IMR-90 (cell line): ENCODE data around the gene SCAF4. TPM values are rescaled to one million over a fixed set of nuclear protein-coding genes. Genes with fewer than 3 reads are reported as not detected.

Experiments used
- ATAC-seq: fragments of 200-7000 bp; cut with Tn5 transposase; 2 replicates; pipeline ENCODE4 v1.9.1; 2020; ENCODE audit warnings: low read depth, mild to moderate bottlenecking, moderate library complexity
- BruUV-seq: library from RNA; stranded (reverse); fragments of 400-500 nt; replicated peaks from 2 replicates; lab custom pipeline; 2021; lab: Mats Ljungman, UMichigan
- CTCF ChIA-PET: fragments of 300-600 bp; formaldehyde crosslinking; extraction: SDS; loops from one replicate; lab custom pipeline; 2021; ENCODE audit warnings: antibody characterized with exemption; lab: Yijun Ruan, JAX
- POLR2A ChIA-PET: fragments of 300-600 bp; sonication (Branson Sonifier 250); formaldehyde crosslinking; loops from one replicate; lab custom pipeline; 2022; ENCODE audit warnings: antibody characterized with exemption; ENCODE audit not compliant: unreplicated experiment; lab: Charles Lee
- DNase-seq: peaks from one replicate; pipeline ENCODE4 v3.0.0; 2013
- H2AFZ ChIP-seq: replicated peaks from 2 replicates; pipeline ENCODE3; 2013; ENCODE audit warnings: low read length, mild to moderate bottlenecking; ENCODE audit not compliant: poor library complexity
- H2AK5ac ChIP-seq: 2 replicates; pipeline ENCODE4 v1.6.1; 2013; ENCODE audit warnings: low read depth, low read length, inconsistent platforms
- H2AK9ac ChIP-seq: replicated peaks from 2 replicates; pipeline ENCODE3; 2013; ENCODE audit warnings: mild to moderate bottlenecking, low read depth, low read length, moderate library complexity; ENCODE audit not compliant: poor library complexity
- H2BK120ac ChIP-seq: 2 replicates; pipeline ENCODE4 v1.6.1; 2013; ENCODE audit warnings: low read depth, low read length, inconsistent platforms
- H2BK15ac ChIP-seq: 3 replicates; pipeline ENCODE4 v1.6.1; 2013; ENCODE audit warnings: low read depth, low read length, inconsistent platforms
- H2BK20ac ChIP-seq: 2 replicates; pipeline ENCODE4 v1.6.1; 2013; ENCODE audit warnings: low read depth, mild to moderate bottlenecking, inconsistent platforms, low read length, moderate library complexity
- H2BK5ac ChIP-seq: 2 replicates; pipeline ENCODE4 v1.6.1; 2013; ENCODE audit warnings: mild to moderate bottlenecking, low read depth, low read length, inconsistent platforms; ENCODE audit not compliant: poor library complexity, severe bottlenecking
- H3K14ac ChIP-seq: replicated peaks from 2 replicates; pipeline ENCODE4 v1.6.1; 2013; ENCODE audit warnings: low read depth, low read length, inconsistent platforms
- H3K18ac ChIP-seq: 2 replicates; pipeline ENCODE4 v1.6.1; 2013; ENCODE audit warnings: low read depth, low read length, control low read depth
- H3K23ac ChIP-seq: 2 replicates; pipeline ENCODE4 v1.6.1; 2013; ENCODE audit warnings: low read depth, low read length, inconsistent platforms
- H3K27ac ChIP-seq: 2 replicates; pipeline ENCODE4 v1.5.1; 2013; ENCODE audit warnings: mild to moderate bottlenecking, control low read depth, low read length; ENCODE audit not compliant: insufficient read depth
- H3K27me3 ChIP-seq: 2 replicates; pipeline ENCODE4 v1.6.1; 2013; ENCODE audit warnings: low read length; ENCODE audit not compliant: control insufficient read depth, insufficient read depth
- H3K36me3 ChIP-seq: 2 replicates; pipeline ENCODE4 v1.6.1; 2013; ENCODE audit warnings: low read length, mixed read lengths; ENCODE audit not compliant: control insufficient read depth, insufficient read depth
- H3K4ac ChIP-seq: 2 replicates; pipeline ENCODE4 v1.6.1; 2013; ENCODE audit warnings: low read depth, low read length, inconsistent platforms
- H3K4me1 ChIP-seq: 2 replicates; pipeline ENCODE4 v1.6.1; 2013; ENCODE audit warnings: low read length, mixed read lengths; ENCODE audit not compliant: control insufficient read depth, insufficient read depth
- H3K4me2 ChIP-seq: 2 replicates; pipeline ENCODE4 v1.6.1; 2013; ENCODE audit warnings: low read depth, mild to moderate bottlenecking, control low read depth, low read length, moderate library complexity
- H3K4me3 ChIP-seq: 2 replicates; pipeline ENCODE4 v1.5.1; 2013; ENCODE audit warnings: low read depth, mild to moderate bottlenecking, control low read depth, low read length, moderate library complexity; ENCODE audit not compliant: insufficient read depth
- H3K56ac ChIP-seq: 2 replicates; pipeline ENCODE4 v1.6.1; 2013; ENCODE audit warnings: low read length, inconsistent platforms; ENCODE audit not compliant: insufficient read depth; ENCODE audit errors: extremely low read depth
- H3K79me1 ChIP-seq, 2 experiments: 2 replicates each; pipeline ENCODE4 v1.6.1; 2013; ENCODE audit warnings: low read length in 2 of 2, inconsistent platforms in 1 of 2, low read depth in 1 of 2
- H3K9ac ChIP-seq: 2 replicates; pipeline ENCODE4 v1.6.1; 2013; ENCODE audit warnings: low read depth, low read length, control low read depth
- H3K9me1 ChIP-seq: 2 replicates; pipeline ENCODE4 v1.6.1; 2013; ENCODE audit warnings: low read length, inconsistent platforms; ENCODE audit not compliant: insufficient read depth
- H3K9me3 ChIP-seq: 2 replicates; pipeline ENCODE4 v1.6.1; 2013; ENCODE audit warnings: low read length; ENCODE audit not compliant: control insufficient read depth, insufficient read depth
- H4K20me1 ChIP-seq: 2 replicates; pipeline ENCODE4 v1.6.1; 2013; ENCODE audit warnings: low read length, inconsistent platforms; ENCODE audit not compliant: insufficient read depth
- H4K5ac ChIP-seq: 2 replicates; pipeline ENCODE4 v1.6.1; 2013; ENCODE audit warnings: mild to moderate bottlenecking, low read depth, low read length, control low read depth
- H4K8ac ChIP-seq, 2 experiments: 2 replicates each; pipeline ENCODE4 v1.6.1; 2013; ENCODE audit warnings: low read depth in 2 of 2, low read length in 2 of 2, control low read depth in 1 of 2, inconsistent platforms in 1 of 2
- H4K91ac ChIP-seq: 2 replicates; pipeline ENCODE4 v1.6.1; 2013; ENCODE audit warnings: low read depth, low read length, inconsistent platforms; ENCODE audit not compliant: insufficient read depth
- BHLHE40 ChIP-seq: fragments of 150-350 bp; IDR thresholded peaks from 2 replicates; pipeline ENCODE4 v1.6.1; 2016; ENCODE audit warnings: mild to moderate bottlenecking, low read depth, low read length
- CEBPB ChIP-seq: IDR thresholded peaks from 2 replicates; pipeline ENCODE4 v1.6.1; 2012; ENCODE audit warnings: low read depth, low read length, improper control_type of control experiment
- MAFK ChIP-seq: IDR thresholded peaks from 2 replicates; pipeline ENCODE4 v1.6.1; 2012; ENCODE audit warnings: low read depth, low read length, improper control_type of control experiment
- MAZ ChIP-seq: IDR thresholded peaks from 2 replicates; pipeline ENCODE4 v1.6.1; 2012; ENCODE audit warnings: low read depth, mild to moderate bottlenecking, low read length, improper control_type of control experiment, moderate library complexity, borderline replicate concordance
- MXI1 ChIP-seq: IDR thresholded peaks from 2 replicates; pipeline ENCODE4 v1.6.1; 2012; ENCODE audit warnings: low read depth, mild to moderate bottlenecking, low read length, moderate library complexity, borderline replicate concordance
- NFE2L2 ChIP-seq: fragments of 150-350 bp; IDR thresholded peaks from 2 replicates; pipeline ENCODE4 v1.6.1; 2016; ENCODE audit warnings: low read depth, mild to moderate bottlenecking, low read length
- POLR2A ChIP-seq: IDR thresholded peaks from 2 replicates; pipeline ENCODE4 v1.6.1; 2012; ENCODE audit warnings: mild to moderate bottlenecking, low read depth, low read length
- RAD21 ChIP-seq: IDR thresholded peaks from 2 replicates; pipeline ENCODE4 v1.6.1; 2012; ENCODE audit warnings: low read length, improper control_type of control experiment
- RCOR1 ChIP-seq: IDR thresholded peaks from 2 replicates; pipeline ENCODE4 v1.6.1; 2012; ENCODE audit warnings: mild to moderate bottlenecking, low read length, improper control_type of control experiment; ENCODE audit not compliant: insufficient replicate concordance
- RFX5 ChIP-seq: IDR thresholded peaks from 2 replicates; pipeline ENCODE4 v1.8.0; 2012; ENCODE audit warnings: low read depth, mild to moderate bottlenecking, low read length, moderate library complexity
- SMC3 ChIP-seq: fragments of 150-350 bp; IDR thresholded peaks from 2 replicates; pipeline ENCODE4 v1.6.1; 2016; ENCODE audit warnings: low read depth, mild to moderate bottlenecking, antibody characterized with exemption, low read length, moderate library complexity
- WGBS, 2 experiments: methylation state at CpG; one replicate each; pipeline versions ENCODE4 v1.1.5 to v1.1.7; 2013; ENCODE audit warnings: missing lambda C conversion rate in 2 of 2; ENCODE audit not compliant: insufficient read length in 1 of 2; ENCODE audit errors: extremely low coverage in 2 of 2; 5-methylcytosine and 5-hydroxymethylcytosine counted together
- dilution Hi-C: fragments of 300-500 bp; cut with HindIII; formaldehyde crosslinking; loops from one replicate; pipeline ENCODE4 v1.14.3; 2018; ENCODE audit warnings: low sequenced_read_pairs; ENCODE audit not compliant: unreplicated experiment
- in situ Hi-C: fragments of 300-500 bp; cut with MboI; formaldehyde crosslinking; loops from 3 replicates; pipeline ENCODE4 v1.14.3; 2019; ENCODE audit warnings: low sequenced_read_pairs, inconsistent platforms, mixed read lengths
- intact Hi-C: fragments of 100-400 bp; cut with micrococcal nuclease; formaldehyde crosslinking; loops from 2 replicates; pipeline ENCODE4 v1.10.0; 2022
- polyA plus RNA-seq, 3 experiments: library from polyadenylated mRNA; depleted of rRNA; stranded (reverse); fragments of >200 nt; gene quantifications; 2 replicates each; pipeline ENCODE4 v1.2.3, GENCODE V29; 2012; ENCODE audit warnings: low replicate concordance in 1 of 3
- total RNA-seq: library from RNA; depleted of rRNA; stranded (reverse); fragments of >200 nt; gene quantifications from 2 replicates; pipeline ENCODE4 v1.2.3, GENCODE V29; 2012
- TF ChIP-seq, protein P1 (sequence below): fragments of 150-350 bp; IDR thresholded peaks from 2 replicates; pipeline ENCODE4 v1.6.1; 2016; ENCODE audit warnings: low read depth, mild to moderate bottlenecking, low read length, moderate library complexity, borderline replicate concordance
- TF ChIP-seq, protein P2 (sequence below): conservative IDR thresholded peaks from 2 replicates; pipeline ENCODE4 v1.5.1; 2012; ENCODE audit warnings: mild to moderate bottlenecking, low read depth, low read length, improper control_type of control experiment
- TF ChIP-seq, protein P3 (sequence below): fragments of 150-350 bp; IDR thresholded peaks from 2 replicates; pipeline ENCODE4 v1.6.1; 2017; ENCODE audit warnings: mild to moderate bottlenecking, antibody characterized with exemption, low read length, low read depth

The SCAF4 gene
- total and polyA plus RNA-seq, 2 of the 4 experiments (the other 2 are of a cell fraction), result 2.7 to 12.1 TPM

DNA sequence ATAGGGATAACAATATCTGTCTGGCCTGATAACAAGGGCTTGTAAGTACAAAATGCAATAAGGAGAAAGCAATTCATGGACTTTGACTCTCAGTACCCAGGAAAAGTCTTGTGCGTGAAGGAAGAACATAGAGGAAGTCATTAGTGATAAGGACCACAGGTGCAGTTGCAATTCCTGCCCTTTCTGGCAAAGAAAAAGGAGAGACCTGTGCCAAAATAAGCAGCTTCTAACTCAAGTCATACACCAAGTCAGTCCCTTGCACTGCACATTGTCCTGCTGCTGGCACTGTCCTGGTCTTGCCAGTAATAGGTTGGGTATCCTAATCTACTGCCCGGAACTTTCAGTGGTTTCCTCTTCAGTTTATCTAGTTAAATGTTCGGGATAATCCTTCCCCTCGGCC, 87.3 kb downstream of the SCAF4 start:
- Histone ChIP-seq H3K18ac (no peak overlapping the region), H2BK5ac (no peak overlapping the region), H3K23ac (no peak overlapping the region), H3K9ac (no peak overlapping the region), H2AFZ (no peak overlapping the region), H3K4ac (no peak overlapping the region), H4K8ac (no peak overlapping the region), H2BK15ac (no peak overlapping the region), H4K5ac (no peak overlapping the region), H4K91ac (no peak overlapping the region), H2AK9ac (no peak overlapping the region), H3K9me3 (no peaks in the 10 kb centered on the region), H2BK20ac (no peak overlapping the region), H3K4me2 (no peak overlapping the region), H3K27ac (no peak overlapping the region), H2BK120ac (no peak overlapping the region), H3K4me3 (no peak overlapping the region), H3K56ac (no peak overlapping the region), H2AK5ac (no peak overlapping the region), H4K20me1 (no peaks in the 10 kb centered on the region), H3K9me1 (no peaks in the 10 kb centered on the region), H3K14ac (no peak overlapping the region), H3K27me3 (no peaks in the 10 kb centered on the region), H3K36me3 (no peaks in the 10 kb centered on the region), H3K4me1 (no peaks in the 10 kb centered on the region), H3K79me1 (no peaks in the 10 kb centered on the region)
- ChIA-PET POLR2A (no interaction called here), CTCF (no interaction called here)
- TF ChIP-seq BHLHE40 (no peak), CEBPB (no peak), SMC3 (no peak), MAFK (no peak), NFE2L2 (no peak), MXI1 (no peak), RFX5 (no peak), MAZ (no peak), RAD21 (no peak), POLR2A (no peak), RCOR1 (no peak)
- TF ChIP-seq, protein P1, sequence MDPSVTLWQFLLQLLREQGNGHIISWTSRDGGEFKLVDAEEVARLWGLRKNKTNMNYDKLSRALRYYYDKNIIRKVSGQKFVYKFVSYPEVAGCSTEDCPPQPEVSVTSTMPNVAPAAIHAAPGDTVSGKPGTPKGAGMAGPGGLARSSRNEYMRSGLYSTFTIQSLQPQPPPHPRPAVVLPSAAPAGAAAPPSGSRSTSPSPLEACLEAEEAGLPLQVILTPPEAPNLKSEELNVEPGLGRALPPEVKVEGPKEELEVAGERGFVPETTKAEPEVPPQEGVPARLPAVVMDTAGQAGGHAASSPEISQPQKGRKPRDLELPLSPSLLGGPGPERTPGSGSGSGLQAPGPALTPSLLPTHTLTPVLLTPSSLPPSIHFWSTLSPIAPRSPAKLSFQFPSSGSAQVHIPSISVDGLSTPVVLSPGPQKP, result no peak
- TF ChIP-seq, protein P2, sequence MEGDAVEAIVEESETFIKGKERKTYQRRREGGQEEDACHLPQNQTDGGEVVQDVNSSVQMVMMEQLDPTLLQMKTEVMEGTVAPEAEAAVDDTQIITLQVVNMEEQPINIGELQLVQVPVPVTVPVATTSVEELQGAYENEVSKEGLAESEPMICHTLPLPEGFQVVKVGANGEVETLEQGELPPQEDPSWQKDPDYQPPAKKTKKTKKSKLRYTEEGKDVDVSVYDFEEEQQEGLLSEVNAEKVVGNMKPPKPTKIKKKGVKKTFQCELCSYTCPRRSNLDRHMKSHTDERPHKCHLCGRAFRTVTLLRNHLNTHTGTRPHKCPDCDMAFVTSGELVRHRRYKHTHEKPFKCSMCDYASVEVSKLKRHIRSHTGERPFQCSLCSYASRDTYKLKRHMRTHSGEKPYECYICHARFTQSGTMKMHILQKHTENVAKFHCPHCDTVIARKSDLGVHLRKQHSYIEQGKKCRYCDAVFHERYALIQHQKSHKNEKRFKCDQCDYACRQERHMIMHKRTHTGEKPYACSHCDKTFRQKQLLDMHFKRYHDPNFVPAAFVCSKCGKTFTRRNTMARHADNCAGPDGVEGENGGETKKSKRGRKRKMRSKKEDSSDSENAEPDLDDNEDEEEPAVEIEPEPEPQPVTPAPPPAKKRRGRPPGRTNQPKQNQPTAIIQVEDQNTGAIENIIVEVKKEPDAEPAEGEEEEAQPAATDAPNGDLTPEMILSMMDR, result no peak
- TF ChIP-seq, protein P3, sequence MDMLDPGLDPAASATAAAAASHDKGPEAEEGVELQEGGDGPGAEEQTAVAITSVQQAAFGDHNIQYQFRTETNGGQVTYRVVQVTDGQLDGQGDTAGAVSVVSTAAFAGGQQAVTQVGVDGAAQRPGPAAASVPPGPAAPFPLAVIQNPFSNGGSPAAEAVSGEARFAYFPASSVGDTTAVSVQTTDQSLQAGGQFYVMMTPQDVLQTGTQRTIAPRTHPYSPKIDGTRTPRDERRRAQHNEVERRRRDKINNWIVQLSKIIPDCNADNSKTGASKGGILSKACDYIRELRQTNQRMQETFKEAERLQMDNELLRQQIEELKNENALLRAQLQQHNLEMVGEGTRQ, result no peak
- in situ Hi-C loops (no loop called here), intact Hi-C loops (no loop called here), dilution Hi-C loops (no loop called here)
- DNase-seq (no peak), ATAC-seq (no peak)
- BruUV-seq, result no TSS peak
- 50% methylated on average over 1 of the region's 4 CpGs; no CpG with 5 or more reads in 1 of the 2 experiments for WGBS, 2 experiments
